Measurements from ENCODE around the gene FMR1. TPM values are rescaled to one million over a fixed set of nuclear protein-coding genes. Genes with fewer than 3 reads are reported as not detected.

FMR1 gene
- total and polyA plus RNA-seq, 2 donors from 2014 or later: 23.1 to 69.0 TPM

DNA sequence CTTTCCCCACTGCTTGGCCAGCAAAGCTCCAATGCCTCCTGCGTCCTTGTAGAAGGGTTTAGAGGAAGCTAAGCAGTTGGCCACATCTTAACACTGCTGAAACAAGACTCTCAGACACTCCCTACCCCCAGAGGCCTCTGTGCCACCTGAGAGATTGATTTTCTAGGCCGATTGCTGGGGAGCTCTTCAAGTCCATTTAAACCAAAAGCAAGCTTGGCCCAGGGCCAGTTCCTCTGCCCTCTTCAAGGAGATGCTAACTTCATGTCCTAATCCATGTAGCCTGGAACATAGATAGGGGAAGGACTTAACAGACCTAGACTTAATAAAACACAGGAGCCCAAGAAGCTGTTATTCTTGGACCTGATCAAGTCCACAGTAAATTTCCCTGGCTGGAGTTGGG, 42.3 kb downstream of the FMR1 start:
- no peaks in the 10 kb centered on the region for H3K4me1 ChIP-seq (ENCODE audit: control insufficient read depth in 2 of 3, insufficient read depth in 2 of 3, low read depth in 1 of 3, low read length in 3 of 3)
- H3K27ac ChIP-seq (ENCODE audit: low read depth in 2 of 2, low read length in 2 of 2): no peak overlapping the region
- TF ChIP-seq, protein P1, sequence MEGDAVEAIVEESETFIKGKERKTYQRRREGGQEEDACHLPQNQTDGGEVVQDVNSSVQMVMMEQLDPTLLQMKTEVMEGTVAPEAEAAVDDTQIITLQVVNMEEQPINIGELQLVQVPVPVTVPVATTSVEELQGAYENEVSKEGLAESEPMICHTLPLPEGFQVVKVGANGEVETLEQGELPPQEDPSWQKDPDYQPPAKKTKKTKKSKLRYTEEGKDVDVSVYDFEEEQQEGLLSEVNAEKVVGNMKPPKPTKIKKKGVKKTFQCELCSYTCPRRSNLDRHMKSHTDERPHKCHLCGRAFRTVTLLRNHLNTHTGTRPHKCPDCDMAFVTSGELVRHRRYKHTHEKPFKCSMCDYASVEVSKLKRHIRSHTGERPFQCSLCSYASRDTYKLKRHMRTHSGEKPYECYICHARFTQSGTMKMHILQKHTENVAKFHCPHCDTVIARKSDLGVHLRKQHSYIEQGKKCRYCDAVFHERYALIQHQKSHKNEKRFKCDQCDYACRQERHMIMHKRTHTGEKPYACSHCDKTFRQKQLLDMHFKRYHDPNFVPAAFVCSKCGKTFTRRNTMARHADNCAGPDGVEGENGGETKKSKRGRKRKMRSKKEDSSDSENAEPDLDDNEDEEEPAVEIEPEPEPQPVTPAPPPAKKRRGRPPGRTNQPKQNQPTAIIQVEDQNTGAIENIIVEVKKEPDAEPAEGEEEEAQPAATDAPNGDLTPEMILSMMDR (IDR thresholded peaks at IDR 0.05; ENCODE audit: borderline replicate concordance, extremely low read depth, insufficient read depth): no peak
- H3K9me3 ChIP-seq (ENCODE audit: control insufficient read depth in 2 of 3, insufficient read depth in 1 of 3, low read length in 3 of 3): no peaks in the 10 kb centered on the region
- H3K27me3 ChIP-seq (ENCODE audit: control insufficient read depth, insufficient read depth, low read length): no peaks in the 10 kb centered on the region
- no peak overlapping the region for H3K4me3 ChIP-seq (ENCODE audit: low read length in 3 of 3)
- H3K36me3 ChIP-seq (ENCODE audit: control insufficient read depth in 2 of 3, insufficient read depth in 3 of 3, low read length in 3 of 3): no peaks in the 10 kb centered on the region
- H3K9ac ChIP-seq (ENCODE audit: low read length in 3 of 3): no peak overlapping the region
- intact Hi-C loops (cut with DNase I): no loop called here
- no peak for FAIRE-seq
- DNase-seq: no peak

DNA sequence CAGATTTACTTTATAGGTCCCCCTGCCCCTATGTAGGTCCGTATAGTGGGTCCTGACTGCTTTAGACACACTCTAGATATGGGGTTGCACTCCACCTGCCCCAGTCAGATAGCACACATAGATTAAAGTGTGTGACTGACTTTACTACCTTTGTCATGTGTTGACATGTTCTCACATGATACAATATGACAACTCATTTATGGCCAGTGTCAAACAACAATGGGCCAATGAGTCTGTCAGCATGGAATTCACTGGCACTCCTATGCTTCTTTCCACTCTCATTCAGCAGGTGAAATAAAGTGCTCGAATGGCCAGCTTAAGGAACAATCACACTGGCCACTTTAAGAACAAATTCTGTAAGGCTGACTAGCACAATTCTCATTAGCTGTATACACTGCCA, 45.6 kb downstream of the FMR1 start:
- no peak for DNase-seq
- Histone ChIP-seq H3K9me3 (ENCODE audit: control insufficient read depth in 2 of 3, insufficient read depth in 1 of 3, low read length in 3 of 3) (no peaks in the 10 kb centered on the region), H3K4me3 (ENCODE audit: low read length in 3 of 3) (no peak overlapping the region), H3K27ac (ENCODE audit: low read depth in 2 of 2, low read length in 2 of 2) (no peak overlapping the region), H3K9ac (ENCODE audit: low read length in 3 of 3) (no peak overlapping the region), H3K36me3 (ENCODE audit: control insufficient read depth in 2 of 3, insufficient read depth in 3 of 3, low read length in 3 of 3) (no peaks in the 10 kb centered on the region), H3K4me1 (ENCODE audit: control insufficient read depth in 2 of 3, insufficient read depth in 2 of 3, low read depth in 1 of 3, low read length in 3 of 3) (no peaks in the 10 kb centered on the region), H3K27me3 (ENCODE audit: control insufficient read depth, insufficient read depth, low read length) (peaks cover 2% of the 10 kb centered on the region)
- TF ChIP-seq, protein P1 (IDR thresholded peaks at IDR 0.05; ENCODE audit: borderline replicate concordance, extremely low read depth, insufficient read depth): no peak
- no peak for FAIRE-seq
- intact Hi-C loops (cut with DNase I): no loop called here

DNA sequence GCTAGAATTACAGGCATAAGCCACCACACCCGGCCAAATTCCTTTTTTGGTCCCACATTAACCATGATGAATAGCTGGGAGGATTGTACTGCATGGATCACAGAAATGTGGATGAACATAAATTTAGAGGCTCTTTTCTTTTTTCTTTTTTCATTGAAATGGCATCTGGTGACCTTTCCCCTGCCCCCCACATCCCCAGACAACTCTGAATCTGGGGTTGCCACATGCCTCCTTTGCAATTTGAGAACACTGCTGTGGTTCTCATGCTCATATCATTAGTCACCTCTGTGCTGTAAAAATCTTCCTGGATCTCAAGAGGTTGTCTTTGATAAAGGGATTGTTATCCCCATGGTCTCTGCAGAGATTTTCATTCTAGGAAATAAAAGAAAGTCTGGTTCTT, 46.6 kb downstream of the FMR1 start:
- Histone ChIP-seq H3K4me1 (ENCODE audit: control insufficient read depth in 2 of 3, insufficient read depth in 2 of 3, low read depth in 1 of 3, low read length in 3 of 3) (no peaks in the 10 kb centered on the region), H3K27ac (ENCODE audit: low read depth in 2 of 2, low read length in 2 of 2) (no peak overlapping the region), H3K36me3 (ENCODE audit: control insufficient read depth in 2 of 3, insufficient read depth in 3 of 3, low read length in 3 of 3) (no peaks in the 10 kb centered on the region), H3K9ac (ENCODE audit: low read length in 3 of 3) (no peak overlapping the region), H3K9me3 (ENCODE audit: control insufficient read depth in 2 of 3, insufficient read depth in 1 of 3, low read length in 3 of 3) (no peaks in the 10 kb centered on the region), H3K4me3 (ENCODE audit: low read length in 3 of 3) (no peak overlapping the region), H3K27me3 (ENCODE audit: control insufficient read depth, insufficient read depth, low read length) (peaks cover 2% of the 10 kb centered on the region)
- FAIRE-seq (no peak), DNase-seq (no peak)
- intact Hi-C loops (cut with DNase I): no loop called here
- TF ChIP-seq, protein P1 (IDR thresholded peaks at IDR 0.05; ENCODE audit: borderline replicate concordance, extremely low read depth, insufficient read depth): no peak

GRCh38 chrX:147960722-147961121, 49.0 kb downstream of the FMR1 start:
- no peak for FAIRE-seq
- intact Hi-C loops (cut with DNase I): no loop called here

More at GRCh38 chrX:147960722-147961121, 49.0 kb downstream of the FMR1 start:
- Histone ChIP-seq H3K27me3 (ENCODE audit: control insufficient read depth, insufficient read depth, low read length) (peaks cover 2% of the 10 kb centered on the region), H3K9me3 (ENCODE audit: control insufficient read depth in 2 of 3, insufficient read depth in 1 of 3, low read length in 3 of 3) (no peaks in the 10 kb centered on the region), H3K4me3 (ENCODE audit: low read length in 3 of 3) (no peak overlapping the region), H3K27ac (ENCODE audit: low read depth in 2 of 2, low read length in 2 of 2) (no peak overlapping the region), H3K4me1 (ENCODE audit: control insufficient read depth in 2 of 3, insufficient read depth in 2 of 3, low read depth in 1 of 3, low read length in 3 of 3) (no peaks in the 10 kb centered on the region), H3K36me3 (ENCODE audit: control insufficient read depth in 2 of 3, insufficient read depth in 3 of 3, low read length in 3 of 3) (no peaks in the 10 kb centered on the region), H3K9ac (ENCODE audit: low read length in 3 of 3) (no peak overlapping the region)
- TF ChIP-seq, protein P1 (IDR thresholded peaks at IDR 0.05; ENCODE audit: borderline replicate concordance, extremely low read depth, insufficient read depth): no peak
- no peak for DNase-seq
